HK-2 (cell line): ENCODE measurements around the gene FGF5.
"Not testable (repeated sequence)": the region's sequence is repeated elsewhere in the genome, so short reads cannot be mapped to it uniquely, and the experiment has no call there.

Experiments used
- DNase-seq: peaks from one replicate; pipeline ENCODE4 v3.0.0-alpha.2; 2018; ENCODE audit not compliant: unreplicated experiment

FGF5 gene

DNA sequence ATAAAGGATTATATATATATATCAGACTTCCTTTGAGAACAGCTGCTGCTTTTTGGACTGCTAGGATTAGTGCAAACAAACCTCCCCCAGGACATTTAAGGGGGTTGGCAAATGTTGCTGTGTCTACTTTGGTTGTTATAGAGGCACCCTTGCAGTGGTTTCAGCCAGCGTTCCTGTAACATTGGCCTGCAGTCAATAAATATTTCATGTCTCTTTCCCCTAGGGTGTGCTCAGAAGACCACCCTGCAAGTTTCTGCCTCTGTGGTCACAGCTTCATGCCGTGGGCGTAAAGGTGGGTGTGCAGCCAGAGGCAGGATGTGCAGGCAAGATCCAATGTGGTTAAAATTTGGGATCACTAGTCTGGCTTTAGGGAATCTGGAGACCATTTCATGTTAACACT lies 28.9 kb downstream of the FGF5 start:
- DNase-seq = no peak

DNA sequence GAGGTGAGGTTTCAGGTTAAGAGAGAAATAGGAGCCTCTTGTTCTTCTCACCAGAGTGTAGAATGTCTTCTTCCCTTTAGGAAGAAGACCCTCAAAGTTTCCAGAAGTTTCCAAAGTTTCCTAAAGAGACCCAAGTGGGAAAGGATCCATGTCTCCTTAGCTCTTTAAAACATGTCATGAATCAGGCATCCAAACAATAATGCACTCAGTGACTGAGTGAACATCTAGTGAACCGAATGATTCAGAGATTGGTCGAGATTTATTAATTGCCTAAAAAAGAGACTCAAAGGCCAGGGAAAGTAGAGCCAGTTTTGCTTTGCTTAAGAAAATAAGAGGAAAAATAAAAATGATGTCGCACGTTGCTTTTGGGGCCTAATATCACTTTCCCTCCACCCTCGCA lies 29.4 kb downstream of the FGF5 start:
- no peak for DNase-seq

DNA sequence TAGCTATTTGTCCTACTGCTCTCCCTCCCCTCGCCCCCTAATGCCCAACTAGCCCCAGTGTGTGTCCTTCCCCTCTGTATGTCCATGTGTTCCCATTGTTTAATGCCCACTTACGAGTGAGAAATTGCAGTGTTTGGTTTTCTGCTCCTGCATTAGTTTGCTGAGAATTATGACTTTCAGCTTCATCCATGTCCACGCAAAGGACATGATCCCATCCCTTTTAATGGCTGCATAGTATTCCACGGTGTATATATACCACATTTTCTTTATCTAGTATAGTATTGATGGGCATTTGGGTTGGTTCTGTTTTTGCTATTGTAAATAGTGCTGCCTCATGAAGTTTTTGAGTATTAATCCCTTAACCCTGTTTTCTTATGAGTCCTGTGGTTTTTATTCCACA lies 35.4 kb downstream of the FGF5 start:
- no peak for DNase-seq

DNA sequence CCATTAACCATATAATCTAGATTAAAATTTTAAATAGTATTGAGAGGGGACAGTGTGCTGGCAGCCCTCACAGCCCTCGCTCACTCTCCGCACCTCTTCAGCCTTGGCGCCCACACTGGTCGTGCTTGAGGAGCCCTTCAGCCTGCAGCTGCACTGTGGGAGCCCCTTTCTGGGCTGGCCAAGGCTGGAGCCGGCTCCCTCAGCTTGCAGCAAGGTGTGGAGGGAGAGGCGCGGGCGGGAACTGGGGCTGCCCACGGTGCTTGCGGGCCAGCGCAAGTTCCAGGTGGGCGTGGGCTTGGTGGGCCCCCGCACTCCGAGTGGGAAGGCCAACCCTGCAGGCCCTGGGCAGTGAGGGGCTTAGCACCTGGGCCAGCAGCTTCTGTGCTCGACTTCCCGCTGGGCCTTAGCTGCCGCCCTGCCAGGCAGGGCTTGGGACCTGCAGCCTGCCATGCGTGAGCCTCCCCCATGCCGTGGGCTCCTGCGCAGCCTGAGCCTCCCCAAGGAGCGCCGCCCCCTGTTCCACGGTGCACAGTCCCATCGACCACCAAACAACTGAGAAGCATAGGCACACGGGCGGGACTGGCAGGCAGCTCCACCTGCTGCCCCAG lies 36.3 kb downstream of the FGF5 start:
- DNase-seq = no peak

DNA sequence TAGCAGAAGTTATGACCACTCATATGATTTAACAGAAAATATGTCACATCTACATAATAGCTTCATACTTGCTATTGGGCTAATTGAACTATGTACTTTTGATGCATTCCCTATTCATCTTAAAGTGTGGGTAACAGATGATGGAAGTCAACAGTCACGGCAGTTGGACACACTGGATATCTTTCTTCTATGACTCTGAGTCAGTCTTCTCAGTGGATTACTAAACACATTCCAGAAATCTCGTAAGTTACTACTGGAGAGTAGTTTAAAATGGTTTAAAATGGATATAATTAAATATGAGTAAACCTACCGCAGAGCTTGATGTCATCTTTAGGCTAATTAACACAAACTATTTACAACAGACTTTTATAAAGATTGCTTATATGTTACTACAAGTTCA lies 39.0 kb downstream of the FGF5 start:
- no peak for DNase-seq

DNA sequence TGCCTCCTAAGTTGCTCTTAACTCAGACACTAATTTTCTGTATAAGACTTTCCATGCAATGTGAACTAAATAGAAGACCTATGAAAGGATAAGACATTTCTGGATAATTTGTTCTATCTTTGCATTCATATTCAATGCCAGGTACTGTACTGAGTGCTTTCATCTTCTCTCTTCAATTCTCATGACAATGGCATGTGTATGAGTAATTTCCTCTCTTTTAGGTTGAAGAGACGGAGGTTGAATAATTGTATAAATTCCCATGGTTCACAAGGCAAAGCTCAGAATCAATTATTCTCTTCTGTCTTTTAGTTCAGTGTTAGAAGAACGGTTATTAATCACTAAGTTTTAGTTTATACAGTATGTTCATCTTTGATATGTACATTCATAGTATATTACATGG lies 39.8 kb downstream of the FGF5 start:
- no peak for DNase-seq

DNA sequence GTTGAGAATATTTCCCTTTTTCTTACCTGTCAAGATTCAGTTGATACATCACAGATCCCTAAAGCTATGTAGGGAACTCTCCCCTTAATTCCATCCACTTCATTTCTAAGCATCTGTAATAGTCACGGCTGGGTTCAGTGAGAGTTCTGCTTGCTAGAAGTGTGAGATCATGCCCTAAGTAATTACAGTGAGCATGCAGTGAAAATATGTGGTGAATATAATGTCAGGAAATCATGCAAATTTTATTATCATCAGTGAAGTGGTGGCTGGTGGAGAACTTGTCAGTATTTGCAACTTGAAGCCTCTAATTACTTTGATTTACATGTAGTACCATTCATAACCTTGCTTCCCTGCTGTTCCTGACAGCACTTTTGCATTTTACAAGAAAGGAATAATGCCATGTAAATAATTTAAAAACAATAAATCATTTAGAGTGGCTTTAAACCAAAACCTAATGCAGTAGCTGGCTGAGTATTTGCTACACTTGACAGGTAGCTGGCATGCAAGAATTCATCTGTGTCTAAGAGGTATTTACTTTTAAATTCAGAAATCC lies 40.8 kb downstream of the FGF5 start:
- DNase-seq = no peak

DNA sequence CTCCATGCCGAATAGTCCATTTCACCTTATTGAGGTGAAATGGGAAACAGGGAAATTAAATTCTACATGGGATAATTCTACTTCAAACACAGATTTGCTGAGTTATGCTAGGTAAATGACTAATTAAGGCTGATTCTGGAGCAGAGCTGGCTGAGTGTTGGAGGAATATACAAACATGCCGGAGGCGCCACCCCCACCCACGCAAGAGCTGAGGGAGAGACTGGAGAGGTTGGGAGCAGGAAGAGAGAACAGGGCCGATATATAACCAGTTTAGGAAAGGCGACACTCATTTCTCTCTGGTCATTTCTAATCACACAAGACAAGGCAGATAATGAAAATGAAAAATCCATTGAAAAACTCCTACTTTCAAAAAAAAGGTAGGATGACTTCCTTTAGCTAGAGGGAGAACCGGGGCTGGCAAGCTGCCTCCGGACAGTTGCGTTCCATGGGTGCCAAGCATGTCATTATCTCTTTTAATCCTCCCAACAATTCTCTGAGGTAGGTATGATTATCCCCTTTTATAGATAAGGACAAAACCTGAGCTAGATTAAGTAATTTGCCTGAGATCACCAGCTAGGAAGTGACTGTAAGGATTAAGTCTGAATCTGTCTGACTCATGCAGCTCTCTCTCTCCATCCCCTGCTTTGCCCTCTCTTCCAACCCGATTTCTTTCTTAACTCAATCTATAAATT lies 41.5 kb downstream of the FGF5 start:
- no peak for DNase-seq

DNA sequence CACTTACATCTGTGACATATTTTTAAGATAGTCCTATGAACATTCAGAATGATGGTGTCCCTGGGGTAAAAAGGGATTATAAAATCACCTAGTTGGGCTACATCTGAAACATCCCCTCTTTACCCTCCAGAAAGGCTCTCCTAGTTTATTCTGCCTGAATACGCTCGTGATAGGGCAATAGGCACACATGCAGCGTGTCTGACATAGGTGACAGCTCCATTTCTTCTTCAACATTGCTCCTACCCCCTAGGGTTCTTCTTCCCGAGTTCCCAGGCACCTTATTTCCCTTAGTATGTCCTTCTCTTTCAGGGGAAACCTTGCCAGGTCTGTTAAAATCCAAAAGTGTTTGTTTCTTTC lies 42.0 kb downstream of the FGF5 start:
- DNase-seq = no peak

DNA sequence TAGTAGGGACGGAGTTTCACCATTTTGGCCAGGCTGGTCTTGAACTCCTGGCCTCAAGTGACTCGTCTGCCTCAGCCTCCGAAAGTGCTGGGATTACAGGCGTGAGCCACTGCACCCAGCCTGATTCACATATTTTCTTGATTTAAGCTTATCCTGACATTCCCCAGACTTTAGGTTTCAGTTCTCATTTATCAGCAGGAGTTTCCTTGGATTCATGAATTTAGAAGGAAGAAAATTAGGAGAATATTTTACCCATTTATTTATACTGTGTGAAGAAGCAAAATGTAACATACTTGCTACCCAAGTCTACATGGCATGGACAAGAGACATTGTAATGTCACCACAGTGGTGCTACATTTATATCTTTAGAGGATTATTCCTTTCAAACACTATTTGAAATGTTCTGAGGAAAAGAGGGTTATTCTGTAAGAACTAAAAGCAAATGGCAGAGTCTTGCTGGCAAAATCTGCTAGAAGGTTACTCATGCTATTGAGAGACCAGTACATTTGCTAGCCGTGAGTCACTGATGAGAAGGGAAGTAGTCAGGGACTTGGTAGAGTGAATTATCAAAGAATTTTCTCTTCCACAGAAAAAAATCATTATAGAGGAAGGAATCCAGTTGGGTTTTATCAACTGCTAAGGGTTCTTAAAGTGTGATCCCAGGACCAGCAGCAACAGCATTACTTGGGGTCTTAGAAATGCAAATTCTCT lies 43.0 kb downstream of the FGF5 start:
- DNase-seq = no peak

DNA sequence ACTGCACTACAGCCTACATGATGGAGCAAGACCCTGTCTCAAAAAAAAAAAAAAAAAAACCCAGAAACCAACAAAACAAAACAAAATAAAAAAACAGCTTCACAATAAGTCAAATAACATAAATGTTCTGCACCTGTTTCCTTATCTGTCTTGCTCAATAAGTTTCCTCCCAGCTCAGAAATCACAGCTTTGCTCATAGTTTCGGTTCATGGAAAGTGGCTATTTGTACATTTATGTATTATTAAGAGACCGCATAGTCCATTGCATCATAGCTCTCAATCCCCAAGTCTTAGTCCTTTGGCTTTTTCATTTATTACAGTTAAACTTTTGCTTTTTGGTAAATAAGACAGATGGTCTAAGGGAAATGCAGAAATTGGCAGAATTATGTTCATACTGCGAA lies 44.7 kb downstream of the FGF5 start:
- DNase-seq = no peak

DNA sequence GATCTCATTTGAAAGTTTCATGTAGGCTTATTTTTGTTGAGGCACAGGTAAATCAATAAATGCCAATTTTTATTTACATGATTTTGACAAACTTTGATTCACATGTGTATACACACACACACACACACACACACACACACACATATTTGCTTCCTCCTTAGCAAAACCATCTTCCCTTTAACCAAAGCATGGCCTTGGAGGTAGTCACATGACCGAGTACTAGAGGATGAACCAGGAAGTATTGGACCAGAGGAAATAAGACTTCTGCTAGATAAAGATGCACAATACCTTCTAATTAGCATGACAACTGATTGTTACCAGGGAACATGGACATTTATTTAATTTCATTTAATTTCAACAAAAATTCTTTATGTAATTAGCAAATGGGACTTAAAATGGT lies 45.7 kb downstream of the FGF5 start:
- DNase-seq = no peak

DNA sequence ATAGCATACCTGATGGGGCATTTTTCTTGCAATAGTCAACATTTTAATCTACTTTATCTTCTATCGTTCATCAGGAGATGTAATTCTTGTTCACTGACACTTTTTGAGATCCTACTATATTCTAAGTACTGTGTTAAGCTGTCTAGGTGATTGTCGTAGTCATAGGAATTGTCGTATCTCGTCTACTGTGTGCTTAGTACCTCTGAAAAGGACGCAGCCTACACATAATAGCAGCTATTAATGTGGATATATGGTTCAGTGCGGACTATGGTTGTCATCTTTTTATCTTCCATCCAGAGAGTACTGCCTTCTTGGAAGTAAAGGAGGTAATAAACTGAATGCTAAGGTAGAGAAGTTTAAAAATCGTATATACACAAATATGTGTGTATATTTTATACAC lies 47.2 kb downstream of the FGF5 start:
- DNase-seq = no peak

DNA sequence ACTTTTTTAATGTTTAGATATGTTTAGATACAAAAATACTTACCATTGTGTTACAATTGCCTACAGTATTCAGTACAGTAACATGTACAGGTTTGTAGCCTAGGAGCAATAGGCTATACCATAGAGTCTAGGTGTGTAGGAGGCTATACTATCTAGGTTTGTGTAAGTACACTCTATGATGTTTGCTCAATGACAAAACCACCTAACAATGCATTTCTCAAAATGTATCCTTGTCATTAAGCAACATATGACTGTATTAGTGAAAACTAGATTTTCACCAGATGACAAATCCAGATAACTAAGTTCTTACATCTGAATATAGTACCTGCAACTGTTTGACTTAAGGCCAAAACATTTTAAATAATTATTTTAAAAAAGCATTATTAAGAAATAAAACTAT lies 49.4 kb downstream of the FGF5 start:
- DNase-seq = not testable (repeated sequence)

DNA sequence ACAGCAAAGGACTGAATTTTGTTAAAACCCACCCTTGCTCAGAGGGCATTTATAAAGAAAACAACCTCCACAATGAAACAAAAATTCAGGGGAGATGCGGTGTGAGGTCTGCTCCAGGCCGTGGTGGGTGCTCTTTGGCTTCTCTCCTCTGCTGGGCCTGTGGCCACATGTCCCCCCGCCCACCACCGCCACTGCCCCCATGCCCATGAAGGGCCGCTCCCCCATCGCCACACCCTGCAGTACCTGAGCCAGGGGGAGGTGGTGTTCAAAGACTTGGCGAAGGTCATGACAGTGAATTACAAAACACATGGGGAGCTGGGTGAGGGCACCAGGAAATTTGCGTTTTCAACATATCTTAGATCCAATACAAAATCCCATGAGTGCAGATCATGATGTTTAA lies 54.9 kb downstream of the FGF5 start:
- no peak for DNase-seq

DNA sequence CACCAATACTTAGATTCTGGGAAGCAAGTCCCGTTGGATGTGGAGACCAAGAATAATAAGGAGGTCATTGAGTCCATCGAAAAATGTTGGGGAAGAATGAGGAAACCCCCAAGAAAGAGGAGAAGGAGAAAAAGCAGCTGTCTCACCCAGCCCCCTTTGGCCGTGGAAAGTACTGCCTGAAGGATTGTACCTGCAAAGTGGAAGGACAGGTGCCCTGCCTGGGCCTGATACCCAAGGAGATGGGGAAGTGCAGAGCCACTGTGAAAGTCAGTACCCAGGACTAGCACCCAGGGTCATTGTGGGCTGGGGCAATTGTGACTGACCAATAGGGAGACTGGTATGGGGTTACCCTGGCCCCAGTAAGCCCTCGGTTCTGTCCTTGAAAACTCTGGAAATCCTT lies 55.3 kb downstream of the FGF5 start:
- DNase-seq = no peak

DNA sequence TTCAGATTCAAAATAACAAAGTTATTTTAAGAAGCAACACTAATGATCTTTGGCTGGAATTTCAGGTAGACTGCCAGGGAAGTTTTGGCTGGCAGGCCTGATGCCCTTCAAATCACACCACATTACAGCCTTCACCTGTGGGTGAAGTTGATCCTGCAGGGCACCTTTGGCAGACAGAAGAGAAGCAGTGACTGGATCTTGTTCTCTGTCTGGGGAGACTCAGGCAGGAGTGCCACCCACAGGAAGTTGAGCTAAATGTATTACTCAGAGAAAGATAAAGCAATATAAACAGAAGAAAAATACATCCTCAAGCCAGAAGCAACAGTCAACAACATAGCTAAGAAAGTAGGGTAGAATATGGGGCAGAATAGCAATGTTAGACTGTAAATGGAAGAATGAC lies 56.3 kb downstream of the FGF5 start:
- DNase-seq = no peak

DNA sequence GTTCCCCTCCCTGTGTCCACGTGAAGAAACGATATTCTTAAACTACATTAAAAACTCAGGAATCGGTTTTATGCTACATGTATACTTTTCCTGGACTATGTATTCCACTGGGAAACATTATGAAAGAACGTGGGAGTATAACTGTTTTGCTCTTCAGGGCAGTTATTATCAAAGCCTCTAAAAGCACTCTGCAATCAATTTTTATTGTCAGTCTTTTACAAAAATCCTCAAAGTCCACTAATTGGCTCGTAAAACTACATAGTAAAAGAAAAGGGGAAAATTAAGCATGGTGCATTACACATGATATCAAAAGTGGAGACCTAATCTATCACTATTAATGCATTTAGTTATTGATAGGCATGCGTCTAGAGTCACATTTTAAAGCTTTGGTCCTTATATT lies 57.7 kb downstream of the FGF5 start:
- DNase-seq = no peak

DNA sequence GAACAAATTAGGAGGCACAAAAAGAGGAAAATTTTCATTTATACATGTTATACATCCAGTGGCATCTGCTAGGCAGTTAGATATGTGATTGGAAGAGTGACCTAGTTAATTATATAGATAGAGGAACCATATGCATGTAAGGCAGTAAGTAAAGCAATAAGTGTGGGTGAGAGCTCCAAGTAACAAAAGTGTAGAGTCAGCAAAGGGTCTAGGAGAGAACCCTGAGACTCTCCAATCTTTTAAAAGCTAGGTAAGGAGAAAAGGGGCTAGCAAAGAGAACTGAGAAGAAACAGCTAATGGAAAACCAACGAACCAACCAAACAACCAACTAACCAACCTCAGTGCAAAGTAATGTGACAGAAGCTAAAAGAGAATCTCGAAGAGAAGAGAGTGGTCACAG lies 65.2 kb downstream of the FGF5 start:
- DNase-seq = no peak

DNA sequence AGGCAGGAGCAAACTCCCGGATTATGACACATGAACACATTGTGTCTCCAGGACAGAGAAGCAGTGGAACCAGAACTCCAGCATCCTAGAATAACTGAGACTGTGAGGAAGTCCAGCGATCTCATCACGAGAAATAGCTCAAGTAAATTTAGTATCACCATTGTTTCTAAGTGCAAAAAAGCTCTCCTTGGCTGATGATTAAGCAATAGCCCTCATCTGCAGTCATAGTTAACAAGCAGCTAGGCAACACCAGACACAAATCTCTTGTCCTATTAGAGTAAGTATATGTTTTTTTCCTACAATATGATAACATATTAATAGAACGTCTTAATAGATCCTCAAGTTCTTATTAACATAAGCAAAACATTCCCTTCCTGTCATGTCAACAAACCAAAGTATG lies 66.7 kb downstream of the FGF5 start:
- DNase-seq = no peak

DNA sequence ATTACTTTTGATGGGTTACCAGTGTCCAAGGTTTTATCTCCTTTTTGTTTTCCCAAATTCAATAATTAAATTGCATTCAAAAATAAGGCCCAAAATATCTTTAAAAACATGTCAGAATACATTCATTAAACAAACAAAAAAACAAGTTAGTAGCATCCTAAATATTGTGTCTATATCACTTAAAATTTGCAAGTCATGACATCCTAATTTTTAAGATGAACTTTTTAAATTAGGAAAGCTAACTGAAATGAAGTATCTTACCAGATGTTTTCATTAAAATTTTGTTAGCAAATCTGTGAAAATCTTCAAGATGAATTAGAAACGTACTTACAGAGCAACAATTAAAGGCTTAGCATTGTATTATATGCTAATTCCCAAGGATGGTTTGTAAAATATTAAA lies 68.1 kb downstream of the FGF5 start:
- DNase-seq = no peak

DNA sequence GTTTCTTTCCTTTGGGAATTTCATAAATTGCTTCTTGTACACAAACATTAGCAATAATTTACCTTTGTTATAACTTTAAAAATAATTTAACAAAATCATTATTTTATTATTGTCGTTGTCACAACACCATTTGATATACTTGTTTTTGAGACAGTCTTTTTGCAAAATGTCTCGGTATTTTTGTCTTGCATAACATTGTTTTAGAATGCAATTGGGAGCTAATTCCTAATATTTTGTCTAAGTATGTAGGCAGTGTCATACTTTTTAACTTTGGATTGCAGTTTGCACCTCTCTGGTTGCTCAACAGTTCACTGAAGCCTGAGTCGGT lies 68.7 kb downstream of the FGF5 start:
- no peak for DNase-seq

DNA sequence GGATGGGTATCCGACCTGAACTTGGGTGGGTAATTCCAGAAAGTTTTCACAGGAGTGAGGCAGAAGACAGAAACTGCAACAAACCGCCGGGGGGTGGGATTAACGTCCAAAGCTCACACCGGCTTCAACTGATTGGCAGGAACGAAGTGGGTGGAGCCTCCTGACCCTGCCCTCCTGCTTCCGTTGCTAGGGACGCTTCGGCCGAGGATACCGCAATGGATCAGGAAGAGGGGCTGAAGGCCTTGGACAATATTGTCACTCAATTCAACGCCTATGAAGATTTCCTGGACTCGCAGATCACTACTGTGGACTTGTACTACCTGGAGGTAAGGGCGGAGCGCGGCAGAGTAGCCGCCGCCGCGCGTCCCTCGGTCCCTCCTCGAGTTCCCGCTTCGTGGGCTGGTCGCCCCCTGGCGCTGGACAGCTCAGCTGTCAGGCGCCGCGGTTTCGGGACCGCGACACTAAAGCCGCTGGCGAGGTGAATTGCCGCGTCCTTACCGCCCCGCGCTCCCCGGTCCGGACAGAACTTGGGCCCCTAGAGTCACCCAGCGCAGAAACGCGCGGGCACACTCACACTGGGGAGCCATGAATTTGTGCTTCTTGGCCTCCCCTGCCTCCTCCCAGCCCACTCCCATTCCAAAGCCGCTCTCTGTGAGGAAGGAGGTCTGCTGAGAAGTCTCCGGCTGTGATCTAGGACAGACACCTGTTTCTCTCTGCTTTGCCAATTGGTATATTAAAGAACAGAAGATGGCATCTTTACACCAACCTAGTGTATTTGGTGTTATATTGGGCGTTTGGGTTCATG lies 69.3 kb downstream of the FGF5 start, which contains the start of gene CFAP299:
Gene CFAP299, plus strand, starts transcription at position 177 of the 805 bp plus-strand sequence.
- peak; percentile 86 for DNase-seq
